Hepatocyte (in vitro differentiated cells): Measurements from ENCODE around the gene PRR23E.

ENCODE experiments used
- CTCF ChIP-seq: fragments of 200-600 bp; sonication (generic); IDR thresholded peaks from 2 replicates; pipeline ENCODE4 v1.5.1; 2016; ENCODE audit warnings: antibody characterized with exemption, mild to moderate bottlenecking; ENCODE audit not compliant: poor library complexity
- EZH2 ChIP-seq: fragments of 200-600 bp; sonication (generic); IDR thresholded peaks from 2 replicates; pipeline ENCODE4 v1.6.1; 2016; ENCODE audit warnings: antibody characterized with exemption, mild to moderate bottlenecking, borderline replicate concordance

- TF ChIP-seq CTCF (no peak), EZH2 (no peak)
Measured at GRCh38 chr3:127214975-127215374, 22.0 kb downstream of the PRR23E start.
